Stomach (tissue), 4 donors: ENCODE measurements around the gene EEF1AKMT1.

ENCODE experiments used
- EP300 ChIP-seq: sonication (generic); formaldehyde crosslinking; IDR thresholded peaks from one replicate; pipeline ENCODE4 v1.6.1; 2017; ENCODE audit warnings: antibody characterized with exemption
- POLR2A ChIP-seq, 4 donors: fragments of 450-650 bp; IDR thresholded peaks; one replicate each; pipeline ENCODE4 v1.6.1; 2016; ENCODE audit warnings: antibody characterized with exemption in 4 of 4, control low read depth in 2 of 4, mild to moderate bottlenecking in 1 of 4, moderate library complexity in 1 of 4
- POLR2AphosphoS5 ChIP-seq, 3 donors: sonication (generic); formaldehyde crosslinking; IDR thresholded peaks; one replicate each; pipeline ENCODE4 v1.6.1; 2016; ENCODE audit warnings: antibody characterized with exemption in 3 of 3
- TF ChIP-seq, protein P1 (sequence below), 7 experiments: fragments of 450-650 bp in 4 of 7; fragments of 200-600 bp in 3 of 7; sonication (generic) in 3 of 7; IDR thresholded peaks; one replicate each; pipeline ENCODE4 v1.5.1; 2016 to 2019; ENCODE audit warnings: antibody characterized with exemption in 7 of 7, control low read depth in 2 of 7, mild to moderate bottlenecking in 1 of 7

DNA sequence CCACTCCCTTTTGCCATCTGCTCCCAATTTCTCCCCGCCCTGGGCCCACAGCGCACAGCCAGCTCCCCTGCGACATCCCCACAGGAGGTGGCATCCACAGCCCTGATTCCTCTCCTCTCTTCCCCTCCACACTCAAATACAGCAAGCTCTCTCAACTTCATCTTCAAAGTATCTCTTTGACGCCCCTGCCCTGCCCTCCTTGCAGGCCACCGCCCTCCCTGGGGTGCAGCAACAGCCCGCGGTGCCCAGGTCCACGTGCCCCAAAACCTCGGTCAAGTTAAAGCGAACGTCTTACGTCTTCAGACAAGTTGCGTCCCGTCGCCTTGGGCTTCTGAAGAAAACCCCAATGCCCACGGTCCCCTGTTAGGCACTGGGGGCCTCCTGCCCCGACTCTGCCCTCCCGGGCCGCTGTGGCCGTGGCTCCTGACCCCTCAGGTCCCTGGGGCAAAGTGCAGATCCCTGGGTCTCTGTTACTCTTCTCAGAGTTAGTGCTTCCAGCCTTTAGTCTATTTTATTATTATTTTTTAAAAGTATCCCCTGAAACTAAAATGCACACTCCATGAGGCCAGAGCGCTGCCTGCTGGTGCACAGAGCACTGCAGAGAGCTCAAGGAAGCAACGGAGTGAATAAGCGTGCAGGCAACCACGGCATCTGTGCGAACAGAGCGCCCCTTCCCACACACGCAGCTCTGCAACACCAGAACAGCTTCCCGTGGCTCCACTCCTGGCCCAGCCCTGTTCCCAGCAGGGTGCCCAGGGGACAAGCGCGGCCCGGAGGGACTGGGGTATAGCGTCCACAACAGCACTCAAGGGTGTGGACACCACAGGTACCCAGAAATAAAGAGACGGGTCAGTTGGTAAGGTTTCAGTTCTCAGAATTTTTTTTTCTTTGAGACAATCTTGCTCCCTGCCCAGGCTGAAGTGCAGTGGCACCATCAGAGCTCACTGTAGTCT is 43.9 kb downstream of the EEF1AKMT1 start:
- TF ChIP-seq POLR2A (IDR thresholded peaks at IDR 0.05) (no peak), EP300 (no peak), POLR2AphosphoS5 (IDR thresholded peaks at IDR 0.05) (no peak)
- TF ChIP-seq, protein P1, sequence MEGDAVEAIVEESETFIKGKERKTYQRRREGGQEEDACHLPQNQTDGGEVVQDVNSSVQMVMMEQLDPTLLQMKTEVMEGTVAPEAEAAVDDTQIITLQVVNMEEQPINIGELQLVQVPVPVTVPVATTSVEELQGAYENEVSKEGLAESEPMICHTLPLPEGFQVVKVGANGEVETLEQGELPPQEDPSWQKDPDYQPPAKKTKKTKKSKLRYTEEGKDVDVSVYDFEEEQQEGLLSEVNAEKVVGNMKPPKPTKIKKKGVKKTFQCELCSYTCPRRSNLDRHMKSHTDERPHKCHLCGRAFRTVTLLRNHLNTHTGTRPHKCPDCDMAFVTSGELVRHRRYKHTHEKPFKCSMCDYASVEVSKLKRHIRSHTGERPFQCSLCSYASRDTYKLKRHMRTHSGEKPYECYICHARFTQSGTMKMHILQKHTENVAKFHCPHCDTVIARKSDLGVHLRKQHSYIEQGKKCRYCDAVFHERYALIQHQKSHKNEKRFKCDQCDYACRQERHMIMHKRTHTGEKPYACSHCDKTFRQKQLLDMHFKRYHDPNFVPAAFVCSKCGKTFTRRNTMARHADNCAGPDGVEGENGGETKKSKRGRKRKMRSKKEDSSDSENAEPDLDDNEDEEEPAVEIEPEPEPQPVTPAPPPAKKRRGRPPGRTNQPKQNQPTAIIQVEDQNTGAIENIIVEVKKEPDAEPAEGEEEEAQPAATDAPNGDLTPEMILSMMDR (IDR thresholded peaks at IDR 0.05): no peak
